8988T (cell line): Measurements from ENCODE around the gene CCSER1.
"Not testable (repeated sequence)": the region's sequence is repeated elsewhere in the genome, so short reads cannot be mapped to it uniquely, and the experiment has no call there.

Source experiments
- DNase-seq: peaks from one replicate; pipeline ENCODE4 v3.0.0; 2011

The CCSER1 gene

GRCh38 chr4:90745176-90745575, 618.0 kb downstream of the CCSER1 start:
- no peak for DNase-seq

- DNase-seq = no peak
Measured at GRCh38 chr4:90753068-90753467, 625.9 kb downstream of the CCSER1 start.

- no peak for DNase-seq
Measured at GRCh38 chr4:90757534-90758060, 630.4 kb downstream of the CCSER1 start.

GRCh38 chr4:90760059-90760458, 632.9 kb downstream of the CCSER1 start:
- DNase-seq = no peak

- no peak for DNase-seq
Measured at GRCh38 chr4:90766837-90767236, 639.6 kb downstream of the CCSER1 start.

- DNase-seq = no peak
Measured at GRCh38 chr4:90769251-90769650, 642.1 kb downstream of the CCSER1 start.

GRCh38 chr4:90780193-90780592, 653.0 kb downstream of the CCSER1 start:
- no peak for DNase-seq

GRCh38 chr4:90786602-90787001, 659.4 kb downstream of the CCSER1 start:
- DNase-seq = no peak

GRCh38 chr4:90792696-90793095, 665.5 kb downstream of the CCSER1 start:
- DNase-seq = no peak

GRCh38 chr4:90798948-90799347, 671.8 kb downstream of the CCSER1 start:
- DNase-seq = no peak

GRCh38 chr4:90799895-90800294, 672.7 kb downstream of the CCSER1 start:
- no peak for DNase-seq

- DNase-seq = no peak
Measured at GRCh38 chr4:90815569-90815968, 688.4 kb downstream of the CCSER1 start.

GRCh38 chr4:90816754-90817153, 689.6 kb downstream of the CCSER1 start:
- DNase-seq = no peak

GRCh38 chr4:90824266-90825150, 697.3 kb downstream of the CCSER1 start:
- DNase-seq = no peak

- no peak for DNase-seq
Measured at GRCh38 chr4:90825849-90826248, 698.7 kb downstream of the CCSER1 start.

- no peak for DNase-seq
Measured at GRCh38 chr4:90833706-90834105, 706.5 kb downstream of the CCSER1 start.

- no peak for DNase-seq
Measured at GRCh38 chr4:90837241-90837640, 710.0 kb downstream of the CCSER1 start.

- DNase-seq = not testable (repeated sequence)
Measured at GRCh38 chr4:90838859-90839258, 711.7 kb downstream of the CCSER1 start.

- no peak for DNase-seq
Measured at GRCh38 chr4:90840291-90840690, 713.1 kb downstream of the CCSER1 start.

- no peak for DNase-seq
Measured at GRCh38 chr4:90840828-90841227, 713.6 kb downstream of the CCSER1 start.

GRCh38 chr4:90841676-90842075, 714.5 kb downstream of the CCSER1 start:
- no peak for DNase-seq

- DNase-seq = no peak
Measured at GRCh38 chr4:90842960-90843359, 715.8 kb downstream of the CCSER1 start.

GRCh38 chr4:90844241-90844640, 717.0 kb downstream of the CCSER1 start:
- DNase-seq = no peak

- DNase-seq = no peak
Measured at GRCh38 chr4:90845777-90846176, 718.6 kb downstream of the CCSER1 start.

GRCh38 chr4:90852237-90852636, 725.0 kb downstream of the CCSER1 start:
- DNase-seq = no peak
